HG03108 (cell line): ENCODE results near the gene AKAP5.

ENCODE experiments used
- ATAC-seq: cut with Tn5 transposase; IDR thresholded peaks from one replicate; pipeline ENCODE4 v1.9.1; 2021; ENCODE audit warnings: moderate library complexity; ENCODE audit not compliant: unreplicated experiment

Gene AKAP5

GRCh38 chr14:64459405-64460136, 5.7 kb upstream of the AKAP5 start:
- no peak for ATAC-seq

- ATAC-seq = no peak
Measured at GRCh38 chr14:64461221-64461620, 4.1 kb upstream of the AKAP5 start.

- no peak for ATAC-seq
Measured at GRCh38 chr14:64463195-64463594, 2.1 kb upstream of the AKAP5 start.

GRCh38 chr14:64463873-64464272, 1.4 kb upstream of the AKAP5 start:
- ATAC-seq = no peak

- no peak for ATAC-seq
Measured at GRCh38 chr14:64464651-64465050, 648 bp upstream of the AKAP5 start.

- ATAC-seq = no peak
Measured at GRCh38 chr14:64465831-64466554, 694 bp downstream of the AKAP5 start.

- ATAC-seq = no peak
Measured at GRCh38 chr14:64467101-64467500, 1.8 kb downstream of the AKAP5 start.

- ATAC-seq = no peak
Measured at GRCh38 chr14:64467566-64467965, 2.3 kb downstream of the AKAP5 start.

- ATAC-seq = no peak
Measured at GRCh38 chr14:64468451-64468850, 3.2 kb downstream of the AKAP5 start.

- ATAC-seq = no peak
Measured at GRCh38 chr14:64474041-64474440, 8.7 kb downstream of the AKAP5 start.

- no peak for ATAC-seq
Measured at GRCh38 chr14:64474698-64475097, 9.4 kb downstream of the AKAP5 start.

- ATAC-seq = no peak
Measured at GRCh38 chr14:64475585-64476273, 10.4 kb downstream of the AKAP5 start.

- no peak for ATAC-seq
Measured at GRCh38 chr14:64476438-64476837, 11.1 kb downstream of the AKAP5 start.

GRCh38 chr14:64478634-64479250, 13.4 kb downstream of the AKAP5 start:
- ATAC-seq = no peak

GRCh38 chr14:64488590-64489099, 23.3 kb downstream of the AKAP5 start:
- no peak for ATAC-seq

- ATAC-seq = no peak
Measured at GRCh38 chr14:64491637-64492036, 26.3 kb downstream of the AKAP5 start.

- ATAC-seq = no peak
Measured at GRCh38 chr14:64493455-64493854, 28.2 kb downstream of the AKAP5 start.

- no peak for ATAC-seq
Measured at GRCh38 chr14:64495252-64495651, 30.0 kb downstream of the AKAP5 start.

- ATAC-seq = no peak
Measured at GRCh38 chr14:64496764-64497163, 31.5 kb downstream of the AKAP5 start.

GRCh38 chr14:64500088-64500487, 34.8 kb downstream of the AKAP5 start:
- ATAC-seq = no peak
